GM19452 (cell line): ENCODE results near the gene GTPBP1.
A peak's percentile ranks its signal among the peaks of the same experiment; 100 is the strongest.

Source experiments
- ATAC-seq: cut with Tn5 transposase; IDR thresholded peaks from one replicate; pipeline ENCODE4 v1.9.1; 2021; ENCODE audit not compliant: unreplicated experiment

The GTPBP1 gene

DNA sequence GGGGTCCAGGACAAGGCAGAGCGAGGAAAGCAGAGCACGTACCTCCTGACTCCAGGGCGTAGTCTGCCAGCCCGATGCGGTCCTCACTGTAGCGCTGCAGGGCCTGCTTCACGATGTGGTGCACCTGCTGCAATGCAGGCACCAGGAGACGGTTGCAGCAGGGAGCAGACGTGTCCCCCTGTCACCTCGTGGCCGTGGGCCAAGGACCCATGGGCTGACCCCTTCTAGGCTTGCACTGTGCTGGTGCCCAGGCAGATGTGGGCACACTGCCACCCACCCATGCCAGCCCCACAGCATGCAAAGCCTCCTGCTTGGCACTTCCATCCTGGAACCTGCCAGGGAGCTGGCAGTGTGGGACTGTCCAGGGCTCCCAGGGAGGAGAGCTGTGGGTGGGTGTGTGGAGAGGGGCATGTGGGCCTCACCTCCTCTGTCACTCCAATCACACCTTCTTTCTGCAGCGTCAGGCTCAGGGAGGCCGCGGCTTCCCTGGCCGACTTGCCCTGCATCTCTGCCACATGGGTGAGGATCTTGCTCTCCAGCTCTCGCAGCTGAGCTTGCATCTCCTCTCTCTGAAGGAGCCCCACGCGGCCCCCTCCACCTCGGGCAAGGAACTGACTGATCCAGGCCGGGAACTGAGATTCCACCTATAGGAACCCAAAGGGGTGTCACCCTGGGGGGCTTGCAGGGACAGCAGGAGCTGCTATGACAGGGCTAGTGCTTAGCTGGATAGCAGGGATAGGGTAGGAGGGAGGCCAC is 33.7 kb downstream of the GTPBP1 start:
- no peak for ATAC-seq

DNA sequence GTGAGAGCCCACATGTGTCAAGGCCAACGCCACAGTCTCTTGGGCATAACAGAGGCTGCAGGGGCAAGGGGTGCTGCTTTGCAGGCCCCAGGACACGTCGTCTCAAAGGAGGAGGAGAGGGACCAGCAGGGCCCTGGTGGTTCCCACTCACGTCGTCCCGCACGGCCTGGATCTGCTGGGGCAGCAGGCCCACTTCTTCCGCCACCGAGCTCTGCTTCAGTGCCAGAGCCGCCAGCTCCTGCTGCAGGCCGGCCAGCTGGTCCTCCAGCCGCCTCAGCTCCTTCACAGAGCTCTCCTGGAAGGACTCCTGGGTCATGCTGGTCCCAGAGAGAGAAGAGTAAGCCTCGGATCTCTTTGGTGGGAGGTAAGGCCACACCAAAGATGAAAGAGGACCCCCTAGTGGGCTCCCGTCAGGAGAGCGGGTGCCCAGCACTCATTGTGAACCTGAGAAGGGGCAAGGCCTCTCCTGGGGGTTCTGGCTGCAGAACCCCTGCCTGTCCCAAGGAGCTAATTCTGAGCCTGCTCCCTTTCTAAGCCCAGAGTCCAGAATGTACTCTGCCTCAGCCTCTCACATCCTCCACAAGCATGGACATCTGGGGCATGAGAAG is 34.5 kb downstream of the GTPBP1 start:
- ATAC-seq = no peak

DNA sequence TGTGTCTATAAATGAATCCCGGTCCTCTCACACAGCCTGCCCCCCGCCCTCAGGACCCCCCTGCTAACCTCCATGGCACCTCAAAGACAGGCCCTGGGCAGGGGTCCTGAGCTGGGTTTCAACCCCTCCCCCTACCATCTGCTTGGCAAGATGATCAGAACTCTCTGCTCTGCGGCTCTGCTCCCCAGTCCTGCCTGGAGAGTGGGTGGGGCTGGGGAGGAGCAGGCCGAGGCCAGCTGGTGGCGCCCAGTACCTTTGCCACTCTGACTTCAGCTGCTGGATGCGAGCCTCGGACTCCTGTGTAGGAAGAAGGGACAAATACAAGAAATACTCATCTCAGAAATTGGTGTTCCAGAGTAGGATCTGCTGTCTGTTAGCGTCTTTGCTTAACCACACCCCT is 35.0 kb downstream of the GTPBP1 start:
- no peak for ATAC-seq

DNA sequence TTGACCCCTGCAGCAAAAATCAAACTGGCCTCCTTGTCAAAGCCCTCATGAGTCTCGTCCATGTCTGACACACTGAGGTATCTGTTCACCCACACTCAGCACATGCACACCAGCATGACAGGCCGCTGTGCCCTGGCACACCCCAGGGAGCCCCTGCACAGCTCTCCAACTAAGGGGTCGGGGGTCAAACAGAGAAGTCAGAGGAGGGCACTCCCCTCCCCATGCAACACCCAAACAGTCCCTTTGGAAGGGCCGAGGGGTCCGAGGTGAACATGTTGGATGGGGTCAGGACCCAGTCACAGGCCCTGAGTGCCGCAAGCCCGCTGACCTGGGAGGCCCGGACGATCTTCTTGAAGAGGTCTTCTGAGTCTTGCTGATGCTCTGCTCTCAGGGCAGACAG is 35.4 kb downstream of the GTPBP1 start:
- ATAC-seq = no peak

DNA sequence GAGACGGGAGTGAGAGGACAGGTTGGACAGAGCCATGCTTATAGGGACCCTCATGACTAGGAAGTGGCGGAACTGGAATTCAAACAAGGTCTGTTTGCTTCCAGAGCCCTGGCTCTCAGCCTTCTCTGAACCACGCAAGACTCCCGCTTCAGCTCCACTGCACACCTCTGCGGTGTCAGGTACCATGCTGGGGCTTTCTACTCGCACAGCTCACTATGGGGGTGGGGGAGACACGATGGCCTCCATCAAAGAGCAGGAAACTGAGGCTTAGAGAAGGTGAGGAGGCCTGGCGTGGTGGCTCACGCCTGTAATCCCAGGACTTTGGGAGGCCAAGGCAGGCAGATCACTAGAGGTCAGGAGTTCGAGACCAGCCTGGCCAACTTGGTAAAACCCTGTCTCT is 35.8 kb downstream of the GTPBP1 start:
- ATAC-seq = no peak

DNA sequence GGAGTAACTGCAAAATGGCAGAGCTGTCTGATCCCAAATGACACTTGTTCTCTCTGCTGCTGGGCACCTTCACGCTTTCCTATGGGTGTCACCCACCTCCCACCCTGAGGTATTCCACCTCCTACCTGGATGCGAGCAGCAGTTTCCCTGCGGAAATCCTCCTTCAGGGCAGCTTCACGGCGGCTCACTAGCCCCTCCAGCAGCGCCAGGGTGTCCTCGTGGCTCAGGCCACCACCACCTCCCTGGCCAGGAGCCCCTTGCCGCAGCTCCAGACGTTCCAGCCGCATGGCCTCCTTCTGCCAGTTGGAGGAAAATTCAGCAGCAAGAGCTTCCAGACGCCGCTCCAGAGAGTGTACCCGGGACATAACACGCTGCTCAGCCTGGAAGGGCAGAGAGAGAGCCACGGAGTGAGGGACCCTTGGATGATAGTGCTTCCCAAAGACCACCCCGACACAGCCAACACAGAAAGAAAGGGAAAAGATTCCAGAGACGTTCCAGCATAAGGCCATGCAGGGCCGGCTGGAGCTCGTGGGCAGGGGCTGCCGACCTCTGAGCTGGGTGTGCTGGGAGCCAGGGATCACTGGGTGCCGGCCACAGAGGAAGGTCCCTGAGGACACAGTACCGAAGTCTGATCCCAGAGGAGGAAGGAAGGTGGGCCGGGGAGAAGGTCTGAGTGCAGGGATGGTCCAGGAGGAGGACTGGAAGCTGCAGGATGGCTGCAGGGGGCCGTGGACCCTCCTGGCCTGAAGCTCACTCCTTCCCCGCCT is 36.6 kb downstream of the GTPBP1 start:
- no peak for ATAC-seq

DNA sequence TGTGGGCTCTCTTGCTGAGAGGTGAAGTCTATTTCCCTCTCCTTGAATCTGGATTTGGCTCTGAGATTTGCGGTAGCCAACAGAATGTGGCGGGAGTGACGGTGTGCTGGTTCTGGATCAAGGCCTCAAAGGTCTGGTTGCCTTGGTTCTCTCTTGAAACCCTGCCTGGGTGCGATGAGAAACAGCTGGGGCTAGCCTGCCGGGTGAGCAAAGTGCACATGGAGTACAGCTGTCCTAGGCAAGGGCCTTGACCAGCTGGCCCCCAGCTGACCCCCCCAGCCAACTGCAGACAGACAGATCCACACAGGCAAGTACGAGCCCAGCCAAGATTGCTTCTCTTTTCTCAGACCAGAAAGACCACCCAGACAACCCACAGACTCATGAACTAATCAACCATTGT is 39.2 kb downstream of the GTPBP1 start:
- no peak for ATAC-seq

DNA sequence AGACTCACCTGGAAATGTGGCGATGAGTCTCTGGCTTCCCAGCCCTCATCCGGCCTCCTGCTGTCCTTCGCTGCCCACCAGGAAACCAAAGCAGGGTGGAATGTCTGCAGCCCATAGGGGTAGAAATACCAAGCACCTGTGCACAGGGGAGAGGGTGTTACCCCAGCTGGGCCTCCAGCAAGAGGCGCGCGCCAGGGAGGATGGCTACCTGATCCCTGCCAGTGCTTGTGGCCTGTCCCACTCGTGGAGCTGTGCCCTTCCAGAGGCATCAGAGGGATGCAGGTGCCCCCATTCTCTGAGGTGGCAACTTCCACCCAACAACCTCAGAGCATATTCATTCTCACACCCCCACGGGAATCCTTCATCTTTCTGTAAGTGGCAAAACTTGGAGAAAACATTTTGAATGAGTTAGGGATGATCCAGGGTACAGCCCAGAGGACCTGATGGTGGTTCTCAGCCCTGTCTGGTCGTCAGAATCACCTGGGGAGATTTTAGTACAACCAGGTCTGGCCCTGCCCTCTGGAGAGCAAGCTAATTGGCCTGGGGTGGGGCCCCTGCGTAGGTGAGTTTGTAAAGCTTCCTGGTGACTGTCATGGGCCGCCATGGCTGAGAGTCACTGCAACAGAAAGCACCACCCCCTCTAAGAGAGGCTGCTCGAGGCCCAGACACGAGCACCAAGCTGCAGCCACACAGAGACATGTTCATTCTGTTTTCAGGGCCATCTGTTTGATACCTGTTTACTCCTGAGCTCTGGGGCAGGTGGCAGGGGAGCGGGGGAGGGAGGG is 40.1 kb downstream of the GTPBP1 start:
- ATAC-seq = no peak

DNA sequence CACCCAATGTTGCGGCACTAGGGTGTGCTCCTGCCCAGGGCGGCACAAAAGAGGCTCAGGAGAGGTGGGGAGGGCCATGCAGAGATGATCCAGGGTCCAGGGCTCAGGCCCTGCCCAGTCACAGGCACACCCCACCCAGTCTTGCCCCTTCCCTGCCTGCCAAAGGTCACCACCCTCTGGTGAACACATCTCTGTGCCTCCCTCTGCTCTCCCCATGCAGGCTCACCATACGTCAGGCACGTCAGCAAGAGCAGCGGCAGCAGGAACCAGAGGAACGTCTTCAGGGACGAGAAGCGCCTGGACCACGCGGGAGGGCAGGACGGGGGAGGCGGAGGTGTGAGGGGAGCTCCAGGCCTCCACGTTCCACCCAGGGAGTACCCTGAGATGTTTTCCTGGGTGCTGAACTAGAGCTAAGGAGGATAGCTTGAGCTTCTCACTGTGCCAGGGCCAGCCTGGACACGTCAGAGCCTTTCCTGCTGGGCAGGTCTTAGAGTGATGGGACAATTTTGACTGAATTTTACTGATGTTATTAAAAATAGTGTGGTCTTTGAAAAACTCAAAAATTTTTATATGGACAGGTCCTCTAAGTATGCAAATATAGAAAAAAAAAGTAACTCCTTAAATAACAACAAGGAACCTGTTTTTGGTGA is 42.9 kb downstream of the GTPBP1 start:
- no peak for ATAC-seq

DNA sequence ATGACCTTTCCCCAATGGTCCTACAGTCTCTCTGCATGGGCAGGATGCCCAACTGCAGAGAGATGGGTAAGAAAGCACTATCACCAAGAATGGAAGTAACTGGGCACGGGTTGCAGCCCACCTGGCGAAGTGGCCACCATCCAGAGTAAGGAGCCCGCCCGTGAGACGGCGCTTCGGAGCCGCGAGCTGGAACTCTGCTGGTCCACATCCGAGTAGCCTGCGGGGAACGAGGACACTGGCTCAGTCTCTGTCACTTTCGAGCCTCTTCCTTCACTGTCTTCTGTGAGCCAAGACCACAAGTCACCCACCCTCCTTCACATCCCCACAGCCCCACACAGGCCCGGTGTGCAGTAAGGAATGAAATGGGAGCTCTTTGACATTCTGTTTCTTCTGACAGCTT is 44.4 kb downstream of the GTPBP1 start:
- no peak for ATAC-seq

DNA sequence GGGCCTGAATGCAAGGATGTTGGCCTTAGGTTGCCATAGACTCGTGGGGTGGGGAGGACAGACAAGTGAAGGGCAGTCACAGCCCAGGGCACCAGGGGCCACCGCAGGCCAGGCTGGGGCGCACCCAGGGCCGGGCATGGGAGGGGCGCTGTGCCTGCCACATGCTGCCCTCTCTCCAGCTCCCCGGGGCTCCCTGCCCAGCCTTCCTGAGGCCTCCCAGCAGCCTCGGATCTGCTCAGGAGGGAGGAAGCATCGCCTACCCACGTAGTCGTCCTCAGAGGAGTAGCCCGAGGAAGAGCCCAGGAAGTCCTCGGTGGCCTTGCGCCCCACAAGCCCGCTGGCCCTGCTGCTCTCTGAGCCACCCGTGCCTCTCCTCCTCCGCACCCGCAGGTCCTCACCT is 44.9 kb downstream of the GTPBP1 start:
- ATAC-seq = no peak

DNA sequence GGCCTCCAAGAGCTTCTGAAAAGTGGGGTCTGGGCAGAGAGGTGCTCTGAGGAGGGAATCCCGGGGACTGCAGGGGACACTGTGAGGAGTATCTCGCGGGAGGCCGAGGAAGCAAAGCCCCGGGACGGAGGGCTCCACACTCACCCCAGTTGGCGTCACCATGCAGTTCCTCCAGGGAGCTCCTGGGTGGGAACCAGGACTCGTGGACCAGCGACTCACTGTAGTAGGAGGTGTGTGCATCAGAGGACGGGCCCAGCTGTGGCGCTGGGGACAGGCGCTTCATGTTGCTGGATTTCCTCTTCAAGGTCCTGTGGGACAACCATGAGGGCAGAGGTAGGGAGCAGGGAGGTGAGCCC is 45.3 kb downstream of the GTPBP1 start:
- no peak for ATAC-seq

DNA sequence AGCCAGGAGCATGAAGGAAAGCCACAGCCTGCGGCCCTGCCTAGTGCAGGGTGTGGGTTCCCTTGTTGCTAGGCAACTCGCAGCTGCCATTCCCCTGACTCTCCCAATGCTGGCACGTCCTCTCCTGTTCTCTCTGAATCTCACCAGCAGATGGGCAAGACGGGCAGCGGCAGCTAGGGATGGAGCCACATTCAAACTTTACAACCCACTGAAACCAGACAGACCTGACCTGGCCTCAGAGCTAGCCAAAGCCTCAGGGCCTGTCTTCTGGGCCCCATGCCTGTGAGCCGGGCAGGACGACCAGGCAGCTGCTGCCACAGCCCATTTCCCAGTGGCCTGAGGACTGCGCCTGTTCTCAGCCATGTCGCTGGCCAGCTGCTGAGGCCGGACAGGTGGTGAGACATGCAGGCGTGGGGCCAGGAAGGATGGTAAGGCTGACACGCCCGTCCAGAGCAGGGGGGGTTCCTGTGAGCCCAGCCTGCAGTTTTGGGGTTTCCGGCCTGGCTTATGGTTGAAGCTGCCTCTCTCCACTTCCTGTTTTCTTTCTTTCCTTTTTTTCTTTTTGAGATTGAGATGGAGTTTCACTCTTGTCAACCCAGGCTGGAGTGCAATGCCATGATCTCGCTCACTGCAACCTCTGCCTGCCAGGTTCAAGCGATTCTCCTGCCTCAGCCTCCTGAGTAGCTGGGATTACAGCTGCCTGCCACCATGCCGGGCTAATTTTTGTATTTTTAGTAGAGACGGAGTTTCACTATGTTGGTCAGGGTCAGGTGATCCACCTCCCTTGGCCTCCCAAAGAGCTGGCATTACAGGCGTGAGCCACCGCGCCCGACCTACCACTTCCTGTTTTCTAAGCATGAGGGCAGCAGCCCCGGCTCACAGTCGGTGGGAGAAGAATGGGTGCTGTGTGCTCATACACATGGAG is 45.9 kb downstream of the GTPBP1 start:
- ATAC-seq = peak; percentile 40

DNA sequence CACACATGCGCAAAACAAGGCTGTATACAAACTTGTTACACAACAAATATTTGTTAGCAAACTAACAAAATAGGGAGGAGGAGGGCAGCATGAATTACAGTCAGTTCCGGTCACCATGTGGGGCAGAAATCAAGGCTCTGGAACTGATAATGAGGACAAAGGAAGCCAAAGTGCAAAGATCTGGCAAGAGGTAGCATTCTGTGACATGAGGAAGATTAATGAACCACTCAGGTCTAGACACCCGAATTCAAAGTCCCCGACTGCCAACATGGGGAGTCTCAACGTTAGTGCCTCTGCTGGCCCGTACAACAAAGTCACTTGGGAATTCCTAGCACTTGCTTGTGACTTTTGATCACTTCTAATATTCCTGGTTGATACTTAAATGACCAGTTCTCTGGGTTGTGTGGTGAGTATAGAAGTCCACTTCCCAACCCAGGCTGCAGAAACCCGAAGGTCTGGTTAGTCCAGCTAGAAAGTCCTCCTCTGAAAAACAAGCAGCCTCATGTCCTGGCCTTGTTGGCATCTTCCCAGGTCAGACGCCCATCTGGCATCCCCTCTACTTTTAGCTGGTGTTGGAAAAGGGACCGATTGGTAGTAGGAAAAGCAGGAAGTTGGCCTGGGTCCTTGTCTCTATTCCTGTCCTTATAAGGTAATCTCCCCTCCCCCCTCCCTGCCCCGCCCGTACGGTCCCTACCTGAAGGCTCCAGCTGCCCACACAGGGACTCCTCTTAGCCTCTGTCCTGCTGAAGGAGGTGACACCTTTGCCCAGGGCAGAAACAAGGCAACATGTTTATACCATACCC is 48.4 kb downstream of the GTPBP1 start:
- ATAC-seq = no peak

DNA sequence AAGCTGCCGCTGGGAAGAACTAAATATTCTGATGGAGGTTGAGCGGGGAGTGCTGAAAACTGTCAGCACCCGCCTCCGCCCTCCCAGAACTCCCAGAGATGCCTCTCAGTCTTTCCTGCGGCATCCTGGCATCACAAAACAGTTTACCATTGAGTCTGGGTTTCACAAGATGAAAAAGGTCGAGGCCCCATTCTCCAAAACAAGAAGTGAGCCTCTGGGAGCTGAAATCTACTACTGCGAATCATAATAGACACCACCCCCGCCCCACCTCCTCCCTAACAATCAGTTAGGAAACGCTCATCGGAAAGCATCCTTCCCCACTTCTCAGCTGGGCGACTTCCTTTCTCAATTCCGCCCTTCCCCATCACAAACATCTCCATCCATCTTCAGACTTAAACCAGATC is 49.0 kb downstream of the GTPBP1 start:
- no peak for ATAC-seq

DNA sequence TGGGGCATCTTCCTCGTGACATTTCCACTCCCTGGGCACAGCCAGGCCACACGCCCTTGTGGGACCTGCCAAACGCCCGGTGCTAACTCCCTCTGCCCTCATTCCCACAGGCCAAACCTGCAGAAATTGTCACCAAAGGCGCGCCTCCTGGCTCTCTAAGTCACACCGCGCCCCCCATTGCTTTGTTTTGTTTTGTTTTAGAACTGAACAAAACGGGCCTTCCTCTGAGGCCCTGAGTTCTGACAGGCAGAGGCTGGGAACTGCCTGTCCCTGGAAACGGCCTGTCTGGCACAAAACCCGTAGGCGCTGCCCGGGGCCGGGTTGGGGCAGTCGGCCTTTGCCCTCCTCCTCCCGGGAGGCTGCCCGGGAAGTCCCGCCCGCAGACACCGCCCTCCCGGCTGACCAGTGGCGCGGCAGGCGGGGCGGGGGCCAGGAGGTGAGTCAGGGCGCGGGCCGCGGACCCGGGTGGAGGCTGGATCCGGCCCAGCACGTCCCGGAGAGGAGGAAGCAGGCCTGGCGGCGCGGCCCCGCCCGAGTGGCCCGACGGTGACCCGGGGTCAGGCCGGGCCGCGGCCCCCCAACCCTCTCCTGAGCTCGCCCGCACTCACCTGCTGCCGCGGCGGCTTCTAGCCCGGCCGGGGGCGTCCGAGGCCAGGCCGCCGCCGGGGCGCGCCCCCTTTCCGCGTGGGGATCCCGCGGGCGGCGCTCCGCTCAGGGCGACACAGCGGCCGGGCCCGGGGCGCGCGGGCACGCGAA is 49.6 kb downstream of the GTPBP1 start:
- peak; percentile 40 for ATAC-seq

DNA sequence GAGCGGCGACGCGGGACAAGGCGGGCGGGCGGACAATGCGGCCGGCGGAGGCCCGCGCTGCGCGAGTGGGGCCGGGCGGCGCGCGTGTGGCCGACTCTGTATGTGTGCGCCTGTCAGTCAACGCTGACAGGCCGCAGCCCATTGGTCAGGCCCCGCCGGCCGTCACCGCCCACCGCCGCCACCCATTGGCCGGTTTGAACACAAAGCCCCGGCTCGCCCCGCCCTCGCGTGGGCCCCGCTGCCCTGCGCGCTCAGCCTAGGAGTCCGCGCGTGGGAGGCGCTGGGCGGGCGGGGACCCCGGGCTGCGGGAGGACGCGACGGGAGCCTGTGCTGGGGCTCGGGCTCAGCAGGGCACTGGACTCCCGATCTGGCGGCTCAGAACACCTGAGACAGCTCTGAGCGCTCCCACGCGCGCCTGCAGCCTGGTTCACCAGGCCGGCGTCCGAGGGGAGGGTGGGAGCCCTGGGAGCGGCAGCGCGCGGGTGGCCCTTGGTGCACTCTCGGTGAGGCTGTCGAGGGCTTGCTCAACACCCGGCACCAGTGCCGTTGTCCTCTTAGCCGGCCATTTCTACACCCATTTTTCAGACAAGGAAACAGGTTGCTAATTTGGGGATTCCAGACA is 50.3 kb downstream of the GTPBP1 start, which contains the start of gene SUN2:
TSS of gene SUN2 (minus strand) at position 88 of the 622 bp plus-strand sequence. CDS start 3,370 bp downstream, outside the sequence.
- ATAC-seq = peak; percentile 67
